ENCODE results near the gene TUBB4B.
A peak's percentile ranks its signal among the peaks of the same experiment; 100 is the strongest.

TUBB4B gene

DNA sequence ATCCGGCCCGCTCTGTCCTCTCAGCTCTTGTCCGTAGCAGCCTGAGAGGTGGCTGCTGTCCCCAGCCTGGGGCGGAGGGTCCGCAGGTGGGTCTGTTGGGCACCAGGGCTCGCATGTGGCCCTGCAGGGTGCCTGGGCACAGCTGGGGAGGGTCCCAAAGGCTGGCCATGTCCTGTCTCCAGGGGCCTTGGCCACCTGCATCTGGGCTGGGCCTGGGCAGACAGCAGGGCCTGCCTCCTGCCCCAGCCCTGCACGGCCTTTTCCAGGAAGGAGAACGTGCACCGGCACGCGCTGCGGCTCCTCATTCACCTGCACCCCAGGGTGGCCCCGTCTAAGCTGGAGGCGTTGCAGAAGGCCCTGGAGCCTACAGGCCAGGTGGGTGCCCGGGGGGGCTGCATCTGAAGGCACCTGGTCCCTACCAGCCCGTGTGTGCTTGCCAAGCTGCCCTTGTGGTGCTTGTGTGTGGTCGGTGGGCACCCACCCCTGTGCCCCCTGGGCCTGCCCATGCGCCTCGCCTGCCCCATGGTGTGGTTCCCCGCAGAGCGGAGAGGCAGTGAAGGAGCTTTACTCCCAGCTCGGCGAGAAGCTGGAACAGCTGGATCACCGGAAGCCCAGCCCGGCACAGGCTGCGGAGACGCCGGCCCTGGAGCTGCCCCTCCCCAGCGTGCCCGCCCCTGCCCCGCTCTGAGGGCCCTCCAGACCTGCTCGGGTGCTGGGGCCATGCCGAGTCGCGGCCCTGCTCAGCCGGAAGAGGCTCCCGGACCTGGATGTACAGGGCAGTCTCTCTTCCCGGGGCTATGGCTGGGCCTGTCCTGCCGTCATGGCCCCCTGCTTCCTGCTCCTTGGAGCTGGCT is 31.4 kb downstream of the TUBB4B start:
- no peak for DNase-seq (ENCODE audit: low read depth)
- TF ChIP-seq, protein P1, sequence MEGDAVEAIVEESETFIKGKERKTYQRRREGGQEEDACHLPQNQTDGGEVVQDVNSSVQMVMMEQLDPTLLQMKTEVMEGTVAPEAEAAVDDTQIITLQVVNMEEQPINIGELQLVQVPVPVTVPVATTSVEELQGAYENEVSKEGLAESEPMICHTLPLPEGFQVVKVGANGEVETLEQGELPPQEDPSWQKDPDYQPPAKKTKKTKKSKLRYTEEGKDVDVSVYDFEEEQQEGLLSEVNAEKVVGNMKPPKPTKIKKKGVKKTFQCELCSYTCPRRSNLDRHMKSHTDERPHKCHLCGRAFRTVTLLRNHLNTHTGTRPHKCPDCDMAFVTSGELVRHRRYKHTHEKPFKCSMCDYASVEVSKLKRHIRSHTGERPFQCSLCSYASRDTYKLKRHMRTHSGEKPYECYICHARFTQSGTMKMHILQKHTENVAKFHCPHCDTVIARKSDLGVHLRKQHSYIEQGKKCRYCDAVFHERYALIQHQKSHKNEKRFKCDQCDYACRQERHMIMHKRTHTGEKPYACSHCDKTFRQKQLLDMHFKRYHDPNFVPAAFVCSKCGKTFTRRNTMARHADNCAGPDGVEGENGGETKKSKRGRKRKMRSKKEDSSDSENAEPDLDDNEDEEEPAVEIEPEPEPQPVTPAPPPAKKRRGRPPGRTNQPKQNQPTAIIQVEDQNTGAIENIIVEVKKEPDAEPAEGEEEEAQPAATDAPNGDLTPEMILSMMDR (IDR thresholded peaks at IDR 0.05; ENCODE audit: insufficient read depth, low read depth, low read length, missing control alignments), result no peak
- H3K4me3 ChIP-seq (ENCODE audit: low read length), result no peak overlapping the region

DNA sequence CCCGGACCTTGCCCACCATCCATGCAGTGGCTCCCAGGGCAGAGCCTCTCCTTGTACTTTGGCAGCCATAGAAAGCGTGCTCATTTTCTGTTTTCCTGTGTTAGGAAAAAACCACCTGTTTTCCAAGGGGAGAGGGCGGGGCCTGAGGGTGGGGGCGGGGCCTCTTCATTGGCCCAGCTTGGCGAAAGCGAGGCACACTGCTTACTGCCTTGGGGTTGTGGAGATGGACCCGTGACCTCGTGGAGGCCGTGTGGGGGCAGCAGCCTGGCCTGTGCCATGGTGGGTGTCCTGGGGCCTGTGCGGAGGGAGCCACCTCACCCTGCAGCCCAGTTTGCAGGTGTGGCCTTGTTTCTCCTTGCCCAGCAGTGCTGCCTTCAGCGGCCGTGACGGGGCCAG is 32.0 kb downstream of the TUBB4B start:
- TF ChIP-seq, protein P1 (IDR thresholded peaks at IDR 0.05; ENCODE audit: insufficient read depth, low read depth, low read length, missing control alignments), result no peak
- no peak overlapping the region for H3K4me3 ChIP-seq (ENCODE audit: low read length)
- DNase-seq (ENCODE audit: low read depth), result no peak

DNA sequence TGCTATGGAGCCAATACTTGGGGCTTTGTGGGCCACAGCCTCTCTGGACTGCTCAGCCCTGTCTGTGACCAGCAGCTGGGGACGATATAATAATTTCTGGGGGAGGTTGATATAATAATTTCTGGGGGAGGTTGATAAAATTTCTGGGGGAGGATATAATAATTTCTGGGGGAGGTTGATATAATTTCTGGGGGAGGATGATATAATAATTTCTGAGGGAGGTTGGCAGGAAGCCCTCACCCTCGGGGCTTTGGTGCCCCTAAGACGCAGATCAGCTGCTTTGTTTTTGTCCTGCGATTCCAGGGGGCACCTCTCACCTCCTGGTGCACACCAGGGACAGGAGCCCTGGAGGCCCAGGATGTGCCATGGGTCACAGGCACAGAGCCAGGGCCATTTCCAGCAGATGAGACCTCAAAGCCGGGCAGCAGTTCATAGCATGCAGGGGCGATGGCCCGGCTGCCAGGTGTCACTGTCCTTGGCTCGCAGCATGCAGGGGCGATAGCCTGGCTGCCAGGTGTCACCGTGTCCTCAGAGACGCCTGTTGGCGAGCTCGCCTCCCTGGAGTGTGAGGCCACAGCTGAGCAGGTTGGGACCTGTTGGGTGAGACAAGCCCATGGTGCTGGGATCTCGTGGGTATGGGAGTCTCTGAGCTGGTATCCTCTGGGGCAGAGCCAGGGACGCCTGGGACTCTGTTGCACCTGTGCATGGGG is 32.7 kb downstream of the TUBB4B start:
- no peak overlapping the region for H3K4me3 ChIP-seq (ENCODE audit: low read length)
- TF ChIP-seq, protein P1 (IDR thresholded peaks at IDR 0.05; ENCODE audit: insufficient read depth, low read depth, low read length, missing control alignments), result no peak
- peak; percentile 84 for DNase-seq (ENCODE audit: low read depth)

DNA sequence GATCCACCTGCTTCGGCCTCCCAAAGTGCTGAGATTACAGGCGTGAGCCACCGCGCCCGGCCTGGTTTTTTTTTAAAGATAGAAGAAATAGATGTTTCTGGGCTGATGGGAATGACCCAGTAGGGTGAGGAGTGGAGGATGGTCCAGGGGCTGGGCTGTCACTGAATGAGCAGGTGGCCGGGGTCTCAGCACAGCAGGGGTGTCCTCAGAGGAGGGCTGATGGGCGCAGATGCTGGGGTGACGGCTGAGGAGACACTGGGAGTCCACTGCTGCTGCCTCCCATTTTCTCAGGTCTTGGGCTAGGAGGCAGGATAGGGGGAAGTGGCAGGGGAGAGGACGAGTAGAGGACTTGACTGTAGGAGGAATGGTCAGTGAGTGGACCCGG is 34.1 kb downstream of the TUBB4B start:
- H3K4me3 ChIP-seq (ENCODE audit: low read length), result no peak overlapping the region
- TF ChIP-seq, protein P1 (IDR thresholded peaks at IDR 0.05; ENCODE audit: insufficient read depth, low read depth, low read length, missing control alignments), result no peak
- no peak for DNase-seq (ENCODE audit: low read depth)

DNA sequence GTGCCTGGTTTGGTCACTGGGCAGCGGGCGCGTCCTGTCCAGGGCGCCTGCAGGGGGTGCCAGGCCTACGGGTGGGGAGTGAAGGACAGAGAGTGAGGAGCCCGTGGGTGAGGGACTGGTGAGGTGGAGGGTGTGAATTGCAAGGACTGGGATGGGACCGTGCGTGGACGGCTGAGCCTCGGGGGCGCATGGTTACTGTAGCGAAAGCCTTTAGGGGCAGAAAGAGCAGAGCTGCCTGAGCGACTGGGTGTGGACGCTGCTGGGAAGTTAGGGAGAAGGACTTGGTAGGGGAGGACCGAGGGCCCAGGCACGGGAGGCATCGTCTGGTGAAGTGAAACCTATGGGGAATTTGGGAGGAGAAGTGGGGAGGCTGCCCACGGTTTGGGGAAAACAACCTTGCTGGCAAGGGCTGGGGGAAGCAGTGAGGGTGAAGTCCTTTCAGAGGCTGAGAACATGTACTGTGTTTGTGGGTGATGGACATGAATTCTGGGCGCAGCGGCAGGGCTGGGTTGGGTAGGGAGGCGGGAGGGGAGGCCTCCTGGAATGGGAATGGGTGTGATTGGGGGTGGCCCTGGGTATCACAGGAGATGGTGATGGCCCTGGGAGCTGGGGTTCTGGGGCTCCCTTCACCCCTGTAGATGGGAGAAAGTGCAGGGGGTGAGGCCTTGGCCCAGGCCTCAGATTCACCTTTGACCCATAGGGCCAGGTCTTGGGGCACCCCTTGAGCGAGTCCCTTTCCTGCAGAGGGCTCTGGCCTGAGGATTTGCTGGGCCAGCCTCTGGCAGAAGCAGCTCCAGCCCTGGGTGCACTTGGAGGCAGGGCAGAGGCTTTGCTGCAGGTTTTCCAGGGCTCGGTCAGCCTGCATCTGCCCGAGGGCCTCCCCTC is 34.7 kb downstream of the TUBB4B start:
- no peak overlapping the region for H3K4me3 ChIP-seq (ENCODE audit: low read length)
- TF ChIP-seq, protein P1 (IDR thresholded peaks at IDR 0.05; ENCODE audit: insufficient read depth, low read depth, low read length, missing control alignments), result no peak
- DNase-seq (ENCODE audit: low read depth), result no peak

GRCh38 chr9:137276473-137277328 is 35.6 kb downstream of the TUBB4B start:
- DNase-seq (ENCODE audit: low read depth), result no peak
- H3K4me3 ChIP-seq (ENCODE audit: low read length), result peak overlapping the region; percentile 72
- TF ChIP-seq, protein P1 (IDR thresholded peaks at IDR 0.05; ENCODE audit: insufficient read depth, low read depth, low read length, missing control alignments), result no peak

Data from epithelial cell of esophagus (primary cell).